Smooth muscle cell (in vitro differentiated cells): ENCODE measurements around the gene NPFFR1. TPM values are rescaled to one million over a fixed set of nuclear protein-coding genes. Genes with fewer than 3 reads are reported as not detected.

ENCODE experiments used
- DNase-seq: peaks from one replicate; lab custom pipeline; 2025; ENCODE audit not compliant: unreplicated experiment; lab: John Stamatoyannopoulos, UW
- H2AFZ ChIP-seq: fragments of 200-600 bp; sonication (generic); 2 replicates; pipeline ENCODE4 v1.6.0; 2016; ENCODE audit warnings: antibody characterized with exemption, low read depth, mild to moderate bottlenecking
- H3F3A ChIP-seq: fragments of 200-600 bp; sonication (generic); 2 replicates; pipeline ENCODE4 v1.6.0; 2017; ENCODE audit warnings: antibody characterized with exemption, low read depth
- H3K27ac ChIP-seq: fragments of 200-600 bp; sonication (generic); 2 replicates; pipeline ENCODE4 v1.5.1; 2016; ENCODE audit warnings: low read depth, mild to moderate bottlenecking
- H3K27me3 ChIP-seq: fragments of 200-600 bp; sonication (generic); 2 replicates; pipeline ENCODE4 v1.6.1; 2016; ENCODE audit warnings: low read depth, mild to moderate bottlenecking
- H3K36me3 ChIP-seq: fragments of 200-600 bp; sonication (generic); 2 replicates; pipeline ENCODE4 v1.5.1; 2016; ENCODE audit warnings: low read depth
- H3K4me1 ChIP-seq: fragments of 200-600 bp; sonication (generic); 2 replicates; pipeline ENCODE4 v1.5.1; 2016; ENCODE audit warnings: low read depth
- H3K4me2 ChIP-seq: fragments of 200-600 bp; sonication (generic); 2 replicates; pipeline ENCODE4 v1.6.0; 2016; ENCODE audit warnings: mild to moderate bottlenecking
- H3K4me3 ChIP-seq: fragments of 200-600 bp; sonication (generic); 2 replicates; pipeline ENCODE4 v1.5.1; 2016; ENCODE audit warnings: mild to moderate bottlenecking
- H3K79me2 ChIP-seq: fragments of 200-600 bp; sonication (generic); 2 replicates; pipeline ENCODE4 v1.6.0; 2016; ENCODE audit warnings: low read depth, mild to moderate bottlenecking
- H3K9ac ChIP-seq: fragments of 200-600 bp; sonication (generic); 2 replicates; pipeline ENCODE4 v1.6.0; 2016; ENCODE audit warnings: low read depth
- H3K9me3 ChIP-seq: fragments of 200-600 bp; sonication (generic); replicated peaks from 2 replicates; pipeline ENCODE4 v1.5.1; 2016; ENCODE audit warnings: low read depth
- H4K20me1 ChIP-seq: fragments of 200-600 bp; sonication (generic); 2 replicates; pipeline ENCODE4 v1.6.0; 2016; ENCODE audit warnings: low read depth
- WGBS: methylation state at CpG from one replicate; pipeline ENCODE4 v1.1.7; 2016; ENCODE audit warnings: low lambda C conversion rate; 5-methylcytosine and 5-hydroxymethylcytosine counted together
- polyA plus RNA-seq: library from polyadenylated mRNA; unstranded; fragments of >200 nt; fragmentation: Nextera tagmentation; extraction: Ambion mirVana; gene quantifications from 2 replicates; pipeline ENCODE4 v1.2.1, GENCODE V29; 2016
- total RNA-seq: library from RNA; depleted of rRNA; stranded (reverse); fragments of >200 nt; gene quantifications from 2 replicates; pipeline ENCODE4 v1.2.3, GENCODE V29; 2014
- TF ChIP-seq, protein P1 (sequence below): fragments of 200-600 bp; sonication (generic); IDR thresholded peaks from 2 replicates; pipeline ENCODE4 v1.5.1; 2017; ENCODE audit warnings: borderline replicate concordance, mild to moderate bottlenecking, antibody characterized with exemption; ENCODE audit not compliant: insufficient read depth, poor library complexity, severe bottlenecking

The NPFFR1 gene
- total and polyA plus RNA-seq, 2 experiments from 2014 or later: under 0.01 TPM; not detected in 1

DNA sequence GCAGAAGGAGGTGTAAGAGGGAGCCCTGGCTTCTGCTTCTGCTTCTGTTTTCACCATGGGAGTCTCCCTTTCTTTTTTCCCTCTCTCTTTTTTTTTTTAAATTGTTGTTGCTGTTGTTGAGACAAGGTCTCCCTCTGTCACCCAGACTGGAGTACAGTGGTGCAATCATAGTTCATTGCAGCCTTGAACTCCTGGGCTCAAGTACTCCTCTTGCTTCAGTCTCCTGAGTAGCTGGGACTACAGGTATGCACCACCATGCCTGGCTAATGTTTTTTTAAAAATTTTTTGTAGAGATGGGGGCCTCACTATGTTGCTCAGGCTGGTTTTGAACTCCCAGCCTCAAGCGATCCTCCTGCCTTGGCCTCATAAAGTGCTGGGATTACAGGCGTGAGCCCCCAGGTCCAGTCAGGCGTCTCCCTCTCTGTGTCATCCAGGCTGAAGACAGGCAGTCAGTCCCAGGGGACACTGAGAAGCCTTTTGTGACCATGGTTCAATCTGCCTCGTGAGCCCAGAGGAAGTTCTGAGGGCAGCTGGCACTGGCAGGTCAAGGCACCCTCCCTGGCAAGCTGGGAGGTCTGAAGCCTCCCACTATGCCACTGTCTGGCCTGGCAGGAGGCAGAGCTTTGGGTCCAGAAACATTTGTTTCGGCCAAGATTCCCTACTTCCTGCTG lies 33.6 kb upstream of the NPFFR1 start:
- WGBS: 89% methylated on average over 5 of the region's 5 CpGs

DNA sequence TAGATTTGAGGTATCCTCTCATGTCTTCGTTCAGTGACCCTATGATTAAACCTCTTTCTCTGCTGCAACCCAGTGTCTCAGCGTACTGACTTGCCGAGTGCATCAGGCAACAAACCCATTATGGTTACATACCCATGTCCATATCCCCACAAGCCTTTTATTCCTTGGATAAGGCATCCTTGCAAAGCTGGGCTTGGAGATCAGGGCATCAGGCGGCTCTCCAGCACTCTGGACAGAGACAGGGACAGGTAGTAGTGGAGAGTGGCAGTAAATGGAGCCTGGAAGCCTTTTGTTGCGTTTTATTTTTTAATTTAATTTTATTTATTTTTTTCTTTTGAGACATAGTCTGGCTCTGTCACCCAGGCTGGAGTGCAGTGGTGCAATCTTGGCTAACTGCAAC lies 32.0 kb upstream of the NPFFR1 start:
- Histone ChIP-seq H4K20me1 (no peaks in the 10 kb centered on the region), H3F3A (no peaks in the 10 kb centered on the region), H3K27ac (no peak overlapping the region), H3K27me3 (no peaks in the 10 kb centered on the region), H3K79me2 (no peaks in the 10 kb centered on the region), H3K9ac (no peak overlapping the region), H3K4me2 (no peak overlapping the region), H3K9me3 (no peaks in the 10 kb centered on the region), H3K36me3 (no peaks in the 10 kb centered on the region), H2AFZ (no peak overlapping the region), H3K4me1 (no peaks in the 10 kb centered on the region), H3K4me3 (no peak overlapping the region)
- no peak for DNase-seq
- WGBS: 92% methylated on average over 5 of the region's 5 CpGs
- TF ChIP-seq, protein P1, sequence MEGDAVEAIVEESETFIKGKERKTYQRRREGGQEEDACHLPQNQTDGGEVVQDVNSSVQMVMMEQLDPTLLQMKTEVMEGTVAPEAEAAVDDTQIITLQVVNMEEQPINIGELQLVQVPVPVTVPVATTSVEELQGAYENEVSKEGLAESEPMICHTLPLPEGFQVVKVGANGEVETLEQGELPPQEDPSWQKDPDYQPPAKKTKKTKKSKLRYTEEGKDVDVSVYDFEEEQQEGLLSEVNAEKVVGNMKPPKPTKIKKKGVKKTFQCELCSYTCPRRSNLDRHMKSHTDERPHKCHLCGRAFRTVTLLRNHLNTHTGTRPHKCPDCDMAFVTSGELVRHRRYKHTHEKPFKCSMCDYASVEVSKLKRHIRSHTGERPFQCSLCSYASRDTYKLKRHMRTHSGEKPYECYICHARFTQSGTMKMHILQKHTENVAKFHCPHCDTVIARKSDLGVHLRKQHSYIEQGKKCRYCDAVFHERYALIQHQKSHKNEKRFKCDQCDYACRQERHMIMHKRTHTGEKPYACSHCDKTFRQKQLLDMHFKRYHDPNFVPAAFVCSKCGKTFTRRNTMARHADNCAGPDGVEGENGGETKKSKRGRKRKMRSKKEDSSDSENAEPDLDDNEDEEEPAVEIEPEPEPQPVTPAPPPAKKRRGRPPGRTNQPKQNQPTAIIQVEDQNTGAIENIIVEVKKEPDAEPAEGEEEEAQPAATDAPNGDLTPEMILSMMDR: no peak

More for the DNA sequence above, 33.6 kb upstream of the NPFFR1 start:
- H3K4me2 ChIP-seq: no peak overlapping the region
- H3K36me3 ChIP-seq: no peaks in the 10 kb centered on the region
- H3K79me2 ChIP-seq: no peaks in the 10 kb centered on the region
- no peaks in the 10 kb centered on the region for H3K9me3 ChIP-seq
- no peaks in the 10 kb centered on the region for H3F3A ChIP-seq
- H3K27ac ChIP-seq: no peak overlapping the region
- H3K9ac ChIP-seq: no peak overlapping the region
- TF ChIP-seq, protein P1: no peak
- no peaks in the 10 kb centered on the region for H4K20me1 ChIP-seq
- no peak overlapping the region for H3K4me3 ChIP-seq
- H3K27me3 ChIP-seq: no peaks in the 10 kb centered on the region
- no peak for DNase-seq
- H3K4me1 ChIP-seq: no peaks in the 10 kb centered on the region
- H2AFZ ChIP-seq: no peak overlapping the region

DNA sequence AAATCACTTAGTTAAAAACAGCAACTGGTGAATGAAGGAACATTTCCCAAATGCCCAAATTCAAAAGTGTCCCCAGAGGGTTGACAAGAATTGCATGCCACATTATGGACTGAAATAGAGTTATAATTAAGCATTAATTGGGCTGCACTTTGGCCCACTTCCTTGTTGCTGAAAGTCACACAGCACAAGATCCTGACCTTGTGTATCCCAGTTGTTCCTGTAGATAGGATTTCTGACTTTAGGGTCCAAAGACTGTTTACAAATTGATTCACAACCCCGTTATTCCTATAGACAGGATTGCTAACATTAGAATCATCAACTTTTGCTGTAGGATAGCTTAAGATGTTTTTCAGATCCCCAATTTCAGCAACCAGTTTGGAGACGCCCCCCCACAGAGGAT lies 31.5 kb upstream of the NPFFR1 start:
- H3K9me3 ChIP-seq: no peaks in the 10 kb centered on the region
- no peak overlapping the region for H3K4me3 ChIP-seq
- H3F3A ChIP-seq: no peaks in the 10 kb centered on the region
- no peak overlapping the region for H2AFZ ChIP-seq
- no peak overlapping the region for H3K4me2 ChIP-seq
- no peaks in the 10 kb centered on the region for H4K20me1 ChIP-seq
- H3K79me2 ChIP-seq: no peaks in the 10 kb centered on the region
- no peaks in the 10 kb centered on the region for H3K27me3 ChIP-seq
- no peak for DNase-seq
- no peaks in the 10 kb centered on the region for H3K36me3 ChIP-seq
- TF ChIP-seq, protein P1: no peak
- no peak overlapping the region for H3K27ac ChIP-seq
- 87% methylated on average over 2 of the region's 2 CpGs for WGBS
- no peak overlapping the region for H3K9ac ChIP-seq
- H3K4me1 ChIP-seq: no peaks in the 10 kb centered on the region

DNA sequence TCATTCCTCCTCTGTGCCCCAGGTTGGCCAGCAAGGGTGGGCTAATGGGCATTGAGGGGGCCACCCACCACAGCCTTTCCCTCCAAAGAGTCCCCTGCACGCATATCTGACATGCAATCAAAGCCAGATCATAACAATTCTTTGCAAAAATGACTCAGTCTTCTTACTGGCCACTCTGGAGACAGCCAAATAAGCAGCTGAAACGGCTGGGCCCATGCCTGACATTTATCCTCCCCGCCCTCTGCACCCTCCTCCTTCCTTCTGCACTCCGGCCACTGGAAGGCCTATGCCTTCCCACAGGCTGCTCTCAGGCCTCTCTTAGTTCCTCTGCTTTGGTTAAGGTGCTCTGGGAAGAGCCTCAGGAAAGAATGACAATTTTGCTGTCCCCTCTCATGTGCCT lies 29.2 kb upstream of the NPFFR1 start:
- Histone ChIP-seq H3K9ac (no peak overlapping the region), H3K9me3 (no peaks in the 10 kb centered on the region), H3K27me3 (no peaks in the 10 kb centered on the region), H3K27ac (no peak overlapping the region), H3F3A (no peaks in the 10 kb centered on the region), H3K4me3 (no peak overlapping the region), H3K4me1 (no peaks in the 10 kb centered on the region), H3K79me2 (no peaks in the 10 kb centered on the region), H2AFZ (no peak overlapping the region), H3K4me2 (no peak overlapping the region), H4K20me1 (no peaks in the 10 kb centered on the region), H3K36me3 (no peaks in the 10 kb centered on the region)
- 72% methylated on average over 4 of the region's 4 CpGs for WGBS
- TF ChIP-seq, protein P1: no peak
- DNase-seq: no peak
